ENCODE data around the gene ARL5C. TPM values are rescaled to one million over a fixed set of nuclear protein-coding genes. Genes with fewer than 3 reads are reported as not detected.
A peak's percentile ranks its signal among the peaks of the same experiment; 100 is the strongest.

The ARL5C gene
- total RNA-seq, 4 donors from 2014 or later = not detected

- Histone ChIP-seq H3K4me3 (no peak overlapping the region), H3K4me1 (peaks cover 3 to 37% (median 15%) of the 10 kb centered on the region in 4 donors), H3K27ac (no peak overlapping the region), H3K27me3 (peaks cover 8% of the 10 kb centered on the region), H3K36me3 (no peaks in the 10 kb centered on the region), H3K9me3 (peaks cover 0 to 3% of the 10 kb centered on the region in 2 donors)
- no peak for DNase-seq
- in situ Hi-C loops (cut with MboI; ENCODE audit: low pct_ligation_motif_present in 1 of 4, low pct_unique_long_range_greater_than_20kb in 1 of 4, low sequenced_read_pairs in 3 of 4) (loop anchor here in 2 of 4 donors (25.0 kb wide), 2 partner anchors 179 to 304 kb away; partner anchors contain the start of genes LASP1 (in 1 of the 2) and RPL23 (in 1 of the 2)), intact Hi-C loops (cut with DNase I; ENCODE audit: low total_unique reads) (no loop called here)
- TF ChIP-seq CTCF (IDR thresholded peaks at IDR 0.05) (no peak), EP300 (IDR thresholded peaks at IDR 0.05; ENCODE audit: low read depth) (no peak), POLR2AphosphoS5 (IDR thresholded peaks at IDR 0.05) (no peak), POLR2A (IDR thresholded peaks at IDR 0.05) (no peak)
- WGBS, 2 donors (ENCODE audit: low coverage in 1 of 2) = 33 to 70% methylated on average over 3 to 7 of the region's 7 CpGs
Measured at GRCh38 chr17:39166437-39167335, 725 bp upstream of the ARL5C start.

- no peak for DNase-seq
- peaks cover 0 to 3% of the 10 kb centered on the region in 2 donors for H3K9me3 ChIP-seq
- TF ChIP-seq CTCF (IDR thresholded peaks at IDR 0.05) = no peak
- no peak for TF ChIP-seq POLR2AphosphoS5 (IDR thresholded peaks at IDR 0.05)
- TF ChIP-seq EP300 (IDR thresholded peaks at IDR 0.05; ENCODE audit: low read depth) = no peak
- TF ChIP-seq POLR2A (IDR thresholded peaks at IDR 0.05) = no peak
- intact Hi-C loops (cut with DNase I; ENCODE audit: low total_unique reads) (no loop called here), in situ Hi-C loops (cut with MboI; ENCODE audit: low pct_ligation_motif_present in 1 of 4, low pct_unique_long_range_greater_than_20kb in 1 of 4, low sequenced_read_pairs in 3 of 4) (loop anchor here in 2 of 4 donors (25.0 kb wide), 2 partner anchors 178 to 303 kb away; partner anchors contain the start of genes LASP1 (in 1 of the 2) and RPL23 (in 1 of the 2))
- H3K27me3 ChIP-seq = peaks cover 8% of the 10 kb centered on the region
- peak overlapping the region; percentile 17 to 53 (median 33) for H3K4me3 ChIP-seq
- no peaks in the 10 kb centered on the region for H3K36me3 ChIP-seq
- peak overlapping the region in 2 of 4 donors; percentile 6 to 47 for H3K27ac ChIP-seq
- WGBS, 2 donors (ENCODE audit: low coverage in 1 of 2) = 74% methylated on average over 34 of the region's 51 CpGs; no CpG with 5 or more reads in 1 of the 2 donors
- H3K4me1 ChIP-seq = peaks cover 3 to 37% (median 15%) of the 10 kb centered on the region in 4 donors
Measured at GRCh38 chr17:39165178-39165840, 652 bp downstream of the ARL5C start.

GRCh38 chr17:39164675-39165143, 1.3 kb downstream of the ARL5C start:
- peak; percentile 88 for DNase-seq
- Histone ChIP-seq H3K27ac (peak overlapping the region in 3 of 4 donors; percentile 4 to 47 (median 6)), H3K36me3 (no peaks in the 10 kb centered on the region), H3K4me3 (peak overlapping the region; percentile 17 to 53 (median 33)), H3K9me3 (peaks cover 0 to 3% of the 10 kb centered on the region in 2 donors), H3K4me1 (peaks cover 3 to 37% (median 15%) of the 10 kb centered on the region in 4 donors), H3K27me3 (peaks cover 8% of the 10 kb centered on the region)
- 5 to 8% methylated on average over 4 to 14 of the region's 15 CpGs for WGBS, 2 donors (ENCODE audit: low coverage in 1 of 2)
- TF ChIP-seq POLR2A (IDR thresholded peaks at IDR 0.05) (no peak), POLR2AphosphoS5 (IDR thresholded peaks at IDR 0.05) (peak in 1 of 3 donors; percentile 29), CTCF (IDR thresholded peaks at IDR 0.05) (peak; percentile 75 to 87 (median 80)), EP300 (IDR thresholded peaks at IDR 0.05; ENCODE audit: low read depth) (no peak)
- intact Hi-C loops (cut with DNase I; ENCODE audit: low total_unique reads) = no loop called here
- in situ Hi-C loops (cut with MboI; ENCODE audit: low pct_ligation_motif_present in 1 of 4, low pct_unique_long_range_greater_than_20kb in 1 of 4, low sequenced_read_pairs in 3 of 4) = loop anchor here in 2 of 4 donors (25.0 kb wide), 2 partner anchors 177 to 302 kb away; partner anchors contain the start of genes LASP1 (in 1 of the 2) and RPL23 (in 1 of the 2)
